WTC11 (cell line): Measurements from ENCODE around the gene SYCN. TPM values are rescaled to one million over a fixed set of nuclear protein-coding genes. Genes with fewer than 3 reads are reported as not detected.
A peak's percentile ranks its signal among the peaks of the same experiment; 100 is the strongest.

ENCODE experiments used
- ATAC-seq: fragments of 200-7000 bp; cut with Tn5 transposase; 2 replicates; pipeline ENCODE4 v1.10.0; 2021; ENCODE audit warnings: mild to moderate bottlenecking, moderate library complexity
- CTCF ChIA-PET: fragments of 300-600 bp; sonication (Branson Sonifier 250); formaldehyde crosslinking; loops from one replicate; lab custom pipeline; 2021; ENCODE audit warnings: antibody characterized with exemption; lab: Charles Lee
- POLR2A ChIA-PET: fragments of 350-600 bp; sonication (Branson Sonifier 250); formaldehyde crosslinking; loops from one replicate; lab custom pipeline; 2021; ENCODE audit warnings: antibody characterized with exemption; lab: Charles Lee
- DNase-seq: peaks from one replicate; pipeline ENCODE4 v3.0.0; 2021; ENCODE audit warnings: low spot score
- H3K27ac Mint-ChIP-seq: 2 replicates; pipeline ENCODE4 v1.8.0; 2021; ENCODE audit warnings: mixed read lengths
- H3K27me3 Mint-ChIP-seq: 2 replicates; pipeline ENCODE4 v1.8.0; 2021; ENCODE audit warnings: low read depth, mild to moderate bottlenecking, moderate library complexity, mixed read lengths
- H3K36me3 Mint-ChIP-seq: 2 replicates; pipeline ENCODE4 v1.8.0; 2021; ENCODE audit warnings: mixed read lengths
- H3K4me1 Mint-ChIP-seq: 2 replicates; pipeline ENCODE4 v1.8.0; 2022; ENCODE audit warnings: mixed read lengths
- H3K4me3 Mint-ChIP-seq: 2 replicates; pipeline ENCODE4 v1.8.0; 2021; ENCODE audit warnings: mild to moderate bottlenecking, moderate library complexity, mixed read lengths
- H3K9me3 Mint-ChIP-seq: 2 replicates; pipeline ENCODE4 v1.8.0; 2021; ENCODE audit warnings: mixed read lengths
- ARID4B ChIP-seq: sonication (generic); formaldehyde crosslinking; IDR thresholded peaks from 2 replicates; pipeline ENCODE4 v1.8.0; 2023; ENCODE audit warnings: missing genetic modification reagents, mild to moderate bottlenecking, borderline replicate concordance
- ETV6 ChIP-seq: sonication (generic); formaldehyde crosslinking; IDR thresholded peaks from 2 replicates; pipeline ENCODE4 v1.8.1; 2022; ENCODE audit warnings: mild to moderate bottlenecking, missing genetic modification reagents
- FOXJ3 ChIP-seq: sonication (generic); formaldehyde crosslinking; IDR thresholded peaks from 2 replicates; pipeline ENCODE4 v1.9.0; 2021; ENCODE audit warnings: missing genetic modification reagents, mild to moderate bottlenecking, borderline replicate concordance
- FOXP1 ChIP-seq: sonication (generic); formaldehyde crosslinking; IDR thresholded peaks from 2 replicates; pipeline ENCODE4 v1.8.0; 2022; ENCODE audit warnings: missing genetic modification reagents, mild to moderate bottlenecking, moderate library complexity, borderline replicate concordance
- NFATC4 ChIP-seq: fragments of 250-450 bp; sonication (Bioruptor Pico); IDR thresholded peaks from 2 replicates; pipeline ENCODE4 v1.9.0; 2021; ENCODE audit warnings: mild to moderate bottlenecking
- NFYB ChIP-seq: sonication (generic); formaldehyde crosslinking; conservative IDR thresholded peaks from 2 replicates; pipeline ENCODE4 v1.8.0; 2022; ENCODE audit warnings: low read depth, missing genetic modification reagents
- RELA ChIP-seq: sonication (generic); formaldehyde crosslinking; IDR thresholded peaks from 2 replicates; pipeline ENCODE4 v1.8.1; 2022; ENCODE audit warnings: missing genetic modification reagents, mild to moderate bottlenecking, borderline replicate concordance
- ZNF219 ChIP-seq: sonication (generic); formaldehyde crosslinking; IDR thresholded peaks from 2 replicates; pipeline ENCODE4 v1.8.0; 2023; ENCODE audit warnings: missing genetic modification reagents, mild to moderate bottlenecking, borderline replicate concordance
- ZNF263 ChIP-seq: sonication (generic); formaldehyde crosslinking; IDR thresholded peaks from 2 replicates; pipeline ENCODE4 v1.8.1; 2022; ENCODE audit warnings: low read depth, mild to moderate bottlenecking, moderate library complexity, missing genetic modification reagents
- ZNF423 ChIP-seq: fragments of 250-450 bp; sonication (Bioruptor Pico); IDR thresholded peaks from 2 replicates; pipeline ENCODE4 v2.1.2; 2022; ENCODE audit warnings: mild to moderate bottlenecking, moderate library complexity
- total RNA-seq: library from RNA; stranded (reverse); gene quantifications from 3 replicates; pipeline ENCODE4 v1.2.3, GENCODE V29; 2021
- TF ChIP-seq, protein P1 (sequence below): fragments of 250-450 bp; sonication (Bioruptor Pico); IDR thresholded peaks from 2 replicates; pipeline ENCODE4 v1.8.0; 2021; ENCODE audit warnings: mild to moderate bottlenecking

The SYCN gene
- total RNA-seq, 1 experiment from 2014 or later: 0.77 TPM

- ChIA-PET POLR2A (no interaction called here), CTCF (no interaction called here)
- no peak for DNase-seq
- Mint-ChIP-seq H3K27me3 (no peaks in the 10 kb centered on the region; the same call in 1 of the 2 replicates), H3K4me3 (no peak overlapping the region), H3K4me1 (peaks cover 43% of the 10 kb centered on the region), H3K9me3 (no peaks in the 10 kb centered on the region), H3K36me3 (peaks cover 4% of the 10 kb centered on the region; the same call in 1 of the 2 replicates), H3K27ac (peak overlapping the region; percentile 94; the same call in 1 of the 2 replicates)
- TF ChIP-seq, protein P1, sequence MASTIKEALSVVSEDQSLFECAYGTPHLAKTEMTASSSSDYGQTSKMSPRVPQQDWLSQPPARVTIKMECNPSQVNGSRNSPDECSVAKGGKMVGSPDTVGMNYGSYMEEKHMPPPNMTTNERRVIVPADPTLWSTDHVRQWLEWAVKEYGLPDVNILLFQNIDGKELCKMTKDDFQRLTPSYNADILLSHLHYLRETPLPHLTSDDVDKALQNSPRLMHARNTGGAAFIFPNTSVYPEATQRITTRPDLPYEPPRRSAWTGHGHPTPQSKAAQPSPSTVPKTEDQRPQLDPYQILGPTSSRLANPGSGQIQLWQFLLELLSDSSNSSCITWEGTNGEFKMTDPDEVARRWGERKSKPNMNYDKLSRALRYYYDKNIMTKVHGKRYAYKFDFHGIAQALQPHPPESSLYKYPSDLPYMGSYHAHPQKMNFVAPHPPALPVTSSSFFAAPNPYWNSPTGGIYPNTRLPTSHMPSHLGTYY (CRISPR knock-in tag): no peak
- no peak for ATAC-seq
Measured at GRCh38 chr19:39158646-39159260, 45.3 kb downstream of the SYCN start.

- Mint-ChIP-seq H3K4me1 (peaks cover 43% of the 10 kb centered on the region), H3K9me3 (no peaks in the 10 kb centered on the region), H3K27me3 (no peaks in the 10 kb centered on the region; the same call in 1 of the 2 replicates), H3K27ac (peak overlapping the region; percentile 94), H3K36me3 (peaks cover 4% of the 10 kb centered on the region; the same call in 1 of the 2 replicates), H3K4me3 (no peak overlapping the region)
- no peak for DNase-seq
- CTCF ChIA-PET: no interaction called here
- POLR2A ChIA-PET: no interaction called here
- TF ChIP-seq ZNF219 (CRISPR knock-in tag): no peak
- 0 out of 2 replicates have a peak, but pooled peaks have one; percentile 36 for TF ChIP-seq FOXP1 (CRISPR knock-in tag)
- ATAC-seq: no peak
Measured at GRCh38 chr19:39157997-39158389, 46.1 kb downstream of the SYCN start.

DNA sequence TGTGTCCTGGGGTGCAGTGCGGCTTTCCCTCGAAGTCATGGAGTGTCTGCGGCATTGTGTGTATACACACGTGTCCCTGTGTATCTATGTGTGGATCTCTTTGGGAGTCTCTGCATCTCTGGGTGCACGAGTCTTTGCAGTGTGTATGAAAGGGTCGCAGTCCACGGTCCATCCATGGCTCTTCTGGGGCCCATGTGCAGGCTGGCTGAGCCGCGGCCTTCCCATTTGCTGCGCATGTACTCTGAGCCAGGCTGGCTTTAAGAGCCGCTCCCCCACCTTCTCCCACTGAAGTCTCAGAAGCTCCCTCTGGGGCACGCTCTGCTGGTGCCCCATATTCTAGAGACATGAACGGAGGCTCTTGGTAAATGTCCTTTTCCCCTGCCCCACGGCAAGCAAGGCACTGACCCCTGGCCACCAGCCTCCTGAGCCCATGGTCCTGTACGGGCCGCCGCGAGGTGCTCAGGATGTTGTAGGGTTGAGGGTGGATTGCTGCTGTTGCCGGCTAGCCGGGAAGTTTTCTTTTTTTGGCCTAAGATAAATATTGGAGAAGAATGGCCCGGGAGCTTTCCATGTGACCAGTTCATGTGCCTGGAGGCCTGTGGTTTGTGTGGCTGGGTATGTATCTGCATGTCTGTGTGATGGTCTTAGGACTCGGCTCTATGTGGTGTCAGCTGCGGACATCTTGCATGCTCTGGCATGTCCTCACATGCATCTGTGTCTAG is 46.6 kb downstream of the SYCN start:
- Mint-ChIP-seq H3K27ac (peak overlapping the region; percentile 94), H3K4me3 (no peak overlapping the region)

DNA sequence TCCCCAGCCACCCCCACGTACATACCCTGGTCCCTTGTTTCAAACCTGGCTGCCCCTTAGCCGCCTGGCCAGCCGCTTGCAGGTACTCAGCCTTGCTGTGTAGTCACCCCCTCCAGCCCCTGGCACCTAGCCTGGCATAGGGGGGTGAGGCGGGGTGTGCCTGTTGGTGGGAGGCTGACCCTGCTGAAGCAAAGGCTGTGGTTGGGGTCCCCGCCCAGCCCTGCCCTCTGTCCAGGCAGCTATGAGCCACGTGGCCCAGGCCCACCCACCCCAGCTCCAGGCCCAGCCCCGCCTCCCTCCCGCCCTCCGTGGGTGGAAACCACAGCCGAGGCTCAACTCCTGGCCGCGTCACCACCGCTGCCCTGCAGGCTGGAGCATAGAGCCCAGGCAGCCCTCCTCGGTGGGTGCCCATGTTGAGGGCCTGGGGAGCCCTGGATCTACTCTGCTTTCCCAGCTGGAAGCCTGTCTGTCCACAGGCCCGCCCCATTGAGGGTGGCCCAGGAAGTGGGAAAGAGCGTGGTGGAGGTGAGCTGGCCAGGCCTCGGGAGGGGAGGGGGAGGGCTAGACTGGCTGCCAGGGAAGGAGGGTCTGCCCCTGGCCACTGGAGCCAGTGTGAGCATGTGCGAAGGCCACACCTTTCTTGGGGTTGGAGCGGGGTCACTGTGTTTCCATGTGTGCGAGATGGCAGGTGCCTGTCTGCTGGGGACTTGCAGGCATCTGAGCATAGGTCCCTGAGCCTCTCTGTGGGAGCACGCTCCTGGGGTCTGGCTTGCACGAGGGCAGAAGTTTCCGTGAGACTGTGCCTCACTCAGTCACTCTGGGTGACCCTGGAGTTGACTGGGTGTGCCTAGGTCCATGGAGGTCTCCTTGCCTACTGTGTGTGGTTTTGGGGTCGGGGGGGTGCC is 47.5 kb downstream of the SYCN start:
- Mint-ChIP-seq H3K9me3 (no peaks in the 10 kb centered on the region), H3K4me1 (peaks cover 40% of the 10 kb centered on the region), H3K27me3 (no peaks in the 10 kb centered on the region; the same call in 1 of the 2 replicates), H3K4me3 (no peak overlapping the region), H3K36me3 (peaks cover 4% of the 10 kb centered on the region; the same call in 1 of the 2 replicates), H3K27ac (no peak overlapping the region)
- DNase-seq (no peak), ATAC-seq (no peak)
- no peak for TF ChIP-seq NFATC4
- TF ChIP-seq ZNF263 (CRISPR knock-in tag): no peak
- no peak for TF ChIP-seq FOXJ3 (CRISPR knock-in tag)
- no peak for TF ChIP-seq ZNF423 (CRISPR knock-in tag)
- TF ChIP-seq RELA (CRISPR knock-in tag): no peak
- no peak for TF ChIP-seq ARID4B (CRISPR knock-in tag)
- ChIA-PET CTCF (interaction anchor here (0.7 to 2.9 kb wide), 6 partner anchors 10 to 180 kb away, joined by 3 to 21 read pairs (median 5); no protein-coding TSS in a partner anchor), POLR2A (interaction anchor here (0.6 to 2.2 kb wide), 2 partner anchors 11 to 846 kb away, joined by 4 to 9 read pairs; no protein-coding TSS in a partner anchor)

More for the DNA sequence above, 46.6 kb downstream of the SYCN start:
- POLR2A ChIA-PET: interaction anchor here (2.2 kb wide), 1 partner anchor 12 kb away, joined by 9 read pairs; no protein-coding TSS in a partner anchor
- ATAC-seq: no peak
- no peaks in the 10 kb centered on the region for H3K9me3 Mint-ChIP-seq
- no peak for TF ChIP-seq NFYB (CRISPR knock-in tag)
- no peak for TF ChIP-seq ETV6 (CRISPR knock-in tag)
- TF ChIP-seq, all 79 proteins: peak for 0
- Mint-ChIP-seq H3K36me3 (peaks cover 4% of the 10 kb centered on the region; the same call in 1 of the 2 replicates), H3K4me1 (peaks cover 40% of the 10 kb centered on the region), H3K27me3 (no peaks in the 10 kb centered on the region; the same call in 1 of the 2 replicates)
- DNase-seq: no peak
- CTCF ChIA-PET: no interaction called here
